ENCODE results near the gene RTTN.
"Not testable (repeated sequence)": the region's sequence is repeated elsewhere in the genome, so short reads cannot be mapped to it uniquely, and the experiment has no call there.

RTTN gene

GRCh38 chr18:69995774-69996173 lies 209.7 kb downstream of the RTTN start:
- in situ Hi-C loops (cut with MboI; ENCODE audit: low sequenced_read_pairs) = no loop called here

- in situ Hi-C loops (cut with MboI; ENCODE audit: low sequenced_read_pairs) = no loop called here
These were observed 212.7 kb downstream of the RTTN start for GRCh38 chr18:69992776-69993175.

GRCh38 chr18:69987870-69988269 lies 217.6 kb downstream of the RTTN start:
- in situ Hi-C loops (cut with MboI; ENCODE audit: low sequenced_read_pairs) = no loop called here

GRCh38 chr18:69985239-69985638 lies 220.2 kb downstream of the RTTN start:
- in situ Hi-C loops (cut with MboI; ENCODE audit: low sequenced_read_pairs) = no loop called here

- in situ Hi-C loops (cut with MboI; ENCODE audit: low sequenced_read_pairs) = no loop called here
These were observed 223.1 kb downstream of the RTTN start for GRCh38 chr18:69982417-69982816.

GRCh38 chr18:69981948-69982347 lies 223.5 kb downstream of the RTTN start:
- in situ Hi-C loops (cut with MboI; ENCODE audit: low sequenced_read_pairs) = no loop called here

- in situ Hi-C loops (cut with MboI; ENCODE audit: low sequenced_read_pairs) = no loop called here
These were observed 224.3 kb downstream of the RTTN start for GRCh38 chr18:69980982-69981804.

- in situ Hi-C loops (cut with MboI; ENCODE audit: low sequenced_read_pairs) = no loop called here
These were observed 225.0 kb downstream of the RTTN start for GRCh38 chr18:69980509-69980908.

GRCh38 chr18:69978732-69979715 lies 226.5 kb downstream of the RTTN start:
- in situ Hi-C loops (cut with MboI; ENCODE audit: low sequenced_read_pairs) = no loop called here

GRCh38 chr18:69975294-69975693 lies 230.2 kb downstream of the RTTN start:
- in situ Hi-C loops (cut with MboI; ENCODE audit: low sequenced_read_pairs) = not testable (repeated sequence)

GRCh38 chr18:69974365-69974764 lies 231.1 kb downstream of the RTTN start:
- in situ Hi-C loops (cut with MboI; ENCODE audit: low sequenced_read_pairs) = no loop called here

GRCh38 chr18:69969491-69969890 lies 236.0 kb downstream of the RTTN start:
- in situ Hi-C loops (cut with MboI; ENCODE audit: low sequenced_read_pairs) = no loop called here

- in situ Hi-C loops (cut with MboI; ENCODE audit: low sequenced_read_pairs) = no loop called here
These were observed 237.4 kb downstream of the RTTN start for GRCh38 chr18:69968039-69968438.

GRCh38 chr18:69963196-69963595 lies 242.3 kb downstream of the RTTN start:
- in situ Hi-C loops (cut with MboI; ENCODE audit: low sequenced_read_pairs) = no loop called here

GRCh38 chr18:69961718-69962117 lies 243.8 kb downstream of the RTTN start:
- in situ Hi-C loops (cut with MboI; ENCODE audit: low sequenced_read_pairs) = no loop called here

- in situ Hi-C loops (cut with MboI; ENCODE audit: low sequenced_read_pairs) = no loop called here
These were observed 247.1 kb downstream of the RTTN start for GRCh38 chr18:69958422-69958821.

GRCh38 chr18:69957747-69958146 lies 247.7 kb downstream of the RTTN start:
- in situ Hi-C loops (cut with MboI; ENCODE audit: low sequenced_read_pairs) = no loop called here

- in situ Hi-C loops (cut with MboI; ENCODE audit: low sequenced_read_pairs) = no loop called here
These were observed 248.5 kb downstream of the RTTN start for GRCh38 chr18:69956665-69957620.

- in situ Hi-C loops (cut with MboI; ENCODE audit: low sequenced_read_pairs) = no loop called here
These were observed 249.4 kb downstream of the RTTN start for GRCh38 chr18:69956057-69956456.

- in situ Hi-C loops (cut with MboI; ENCODE audit: low sequenced_read_pairs) = no loop called here
These were observed 250.6 kb downstream of the RTTN start for GRCh38 chr18:69954719-69955480.
